ENCODE results near the gene STIM1.
"Not testable (repeated sequence)": the region's sequence is repeated elsewhere in the genome, so short reads cannot be mapped to it uniquely, and the experiment has no call there.

Gene STIM1

DNA sequence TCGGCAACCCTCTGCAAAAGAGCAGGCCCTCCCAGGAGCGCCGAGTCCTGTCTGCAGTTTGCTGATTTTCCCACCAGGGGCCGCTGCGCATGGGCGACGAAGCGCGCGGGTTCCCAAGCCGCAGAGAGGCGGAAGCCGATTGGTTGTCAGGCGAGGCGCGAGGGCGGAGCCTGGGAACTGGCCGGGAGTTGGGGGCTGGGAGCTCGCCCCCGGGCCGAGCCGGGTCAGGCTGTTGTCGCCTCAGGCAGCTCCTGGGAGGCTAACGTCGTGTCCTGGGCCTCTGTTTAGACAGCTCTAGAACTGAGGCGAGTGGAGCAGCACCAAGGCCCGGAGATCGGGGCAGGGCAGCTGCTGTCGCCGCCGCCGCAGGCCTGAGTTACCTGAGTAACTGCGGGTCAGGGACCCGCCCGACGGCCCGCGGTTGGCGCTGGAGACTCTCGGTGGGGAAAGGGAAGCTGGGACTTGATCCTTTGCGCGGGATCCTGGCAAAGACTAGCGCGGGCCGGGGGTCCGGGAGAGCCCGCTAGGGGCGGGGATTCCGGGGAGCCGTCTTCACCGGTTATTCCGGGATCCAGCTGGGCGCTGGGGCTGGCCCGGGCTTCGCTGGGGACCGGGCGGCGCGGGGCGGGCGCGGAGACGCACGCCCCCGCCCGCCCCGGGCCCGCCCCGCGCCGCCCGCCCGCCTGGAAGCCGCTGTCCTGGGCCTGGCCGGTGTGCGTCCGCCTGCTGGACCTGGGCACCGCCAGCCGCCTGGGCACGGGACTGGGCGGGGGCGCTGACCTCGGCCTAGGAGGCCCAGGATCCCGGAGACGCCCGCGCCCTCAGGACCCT, at the start of gene STIM1:
Gene STIM1, plus strand, starts transcription at position 688 of the 831 bp plus-strand sequence. CDS start 607 bp downstream, outside the sequence.
- DNase-seq: peak; percentile 93 to 99

GRCh38 chr11:3807909-3808860, 47.3 kb upstream of the STIM1 start, which contains the start of gene PGAP2:
Gene PGAP2 (plus strand): TSS chr11:3808560. CDS start chr11:3811260, 2,700 bp downstream.
- DNase-seq: peak; percentile 40 to 79

DNA sequence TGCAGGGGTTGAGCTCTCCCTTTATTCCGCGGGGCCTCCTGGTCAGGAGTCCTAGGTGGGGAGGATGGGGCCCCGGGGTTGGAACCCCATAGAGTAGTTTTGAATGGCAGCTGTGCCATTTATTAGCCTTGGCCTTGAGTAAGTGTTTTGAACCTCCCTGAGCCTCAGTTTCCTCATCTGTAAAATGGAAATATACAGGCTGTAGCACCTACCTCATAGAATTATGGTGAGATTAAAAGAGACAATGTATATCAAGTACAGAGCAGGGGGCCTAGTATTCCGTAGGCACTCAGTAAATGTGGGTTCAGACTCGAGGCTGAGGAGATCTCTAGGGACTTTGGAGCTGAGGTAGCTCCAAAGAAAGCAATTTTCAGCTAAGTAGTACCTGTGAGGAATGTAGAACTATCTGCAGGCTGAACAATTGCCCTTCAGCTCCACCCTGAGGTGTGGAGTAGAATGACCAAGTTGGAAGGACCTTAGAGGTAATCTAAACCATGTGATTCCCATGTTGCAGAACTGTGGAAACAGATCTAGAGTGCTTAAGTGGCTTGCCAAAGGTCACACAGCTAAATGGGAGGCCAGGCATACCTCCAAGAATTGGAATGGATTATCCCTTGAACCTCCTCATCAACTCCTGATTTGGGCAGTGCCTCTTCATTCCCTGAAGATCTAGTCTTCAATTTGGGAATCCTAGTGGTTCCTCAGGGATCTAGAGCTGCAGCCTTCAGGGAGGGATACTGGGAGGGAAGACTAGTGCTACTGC, 46.4 kb upstream of the STIM1 start:
- peak; percentile 56 to 63 for DNase-seq

- DNase-seq: no peak
These were observed 45.9 kb upstream of the STIM1 start for GRCh38 chr11:3809624-3809928.

- DNase-seq: no peak
These were observed 45.0 kb upstream of the STIM1 start for GRCh38 chr11:3810446-3810845.

DNA sequence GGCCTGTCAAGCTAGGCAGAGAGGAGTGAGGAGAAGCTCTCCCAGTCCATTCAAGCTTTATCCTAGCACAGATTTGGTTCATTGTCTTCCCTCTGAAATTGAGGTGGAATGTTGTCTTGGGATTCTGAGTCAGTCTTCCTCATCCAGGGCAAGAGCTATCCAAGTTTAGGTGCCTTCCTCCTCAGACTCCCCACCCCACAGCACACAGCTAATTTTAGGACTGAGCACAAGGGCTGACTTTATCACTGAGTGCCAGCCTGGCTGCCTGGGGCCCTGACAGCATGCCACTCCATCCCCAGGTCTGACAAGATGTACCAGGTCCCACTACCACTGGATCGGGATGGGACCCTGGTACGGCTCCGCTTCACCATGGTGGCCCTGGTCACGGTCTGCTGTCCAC, 44.5 kb upstream of the STIM1 start:
- no peak for DNase-seq

DNA sequence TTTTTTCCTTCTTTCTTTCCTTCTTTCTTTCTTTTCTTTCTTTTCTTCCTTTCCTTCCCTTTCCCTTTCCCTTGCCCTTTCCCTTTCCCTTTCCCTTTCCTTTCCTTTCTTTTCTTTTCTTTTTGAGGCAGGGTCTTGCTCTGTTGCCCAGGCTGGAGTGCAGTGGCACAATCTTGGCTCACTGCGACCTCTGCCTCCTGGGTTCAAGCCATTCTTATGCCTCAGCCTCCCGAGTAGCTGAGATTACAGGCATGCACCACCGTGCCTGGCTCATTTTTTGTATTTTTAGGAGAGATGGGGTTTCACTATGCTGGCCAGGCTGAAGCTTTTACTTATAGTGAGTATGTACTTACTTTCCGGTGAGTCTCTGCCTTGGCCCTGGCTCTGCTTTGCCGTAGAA, 40.6 kb upstream of the STIM1 start:
- DNase-seq: not testable (repeated sequence)

- no peak for DNase-seq
These were observed 39.6 kb upstream of the STIM1 start for GRCh38 chr11:3815845-3816244.

DNA sequence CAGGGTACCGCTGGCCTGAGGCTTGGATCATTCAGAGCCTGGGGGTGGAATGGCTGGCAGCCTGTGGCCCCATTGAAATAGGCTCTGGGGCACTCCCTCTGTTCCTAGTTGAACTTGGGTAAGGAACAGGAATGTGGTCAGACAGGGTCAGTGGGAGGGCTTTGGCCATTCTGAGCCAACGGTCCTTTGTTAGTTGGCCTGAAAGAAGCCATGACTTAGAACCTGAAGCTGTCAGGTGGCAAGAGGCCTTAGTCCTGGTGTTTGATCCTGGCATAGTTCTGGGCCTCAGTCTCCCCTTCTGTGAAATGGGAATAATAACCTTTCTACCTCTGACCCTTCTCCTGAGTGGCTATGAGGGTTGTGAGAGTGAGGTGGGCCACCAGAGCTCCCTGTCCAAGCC, 38.8 kb upstream of the STIM1 start:
- DNase-seq: no peak

DNA sequence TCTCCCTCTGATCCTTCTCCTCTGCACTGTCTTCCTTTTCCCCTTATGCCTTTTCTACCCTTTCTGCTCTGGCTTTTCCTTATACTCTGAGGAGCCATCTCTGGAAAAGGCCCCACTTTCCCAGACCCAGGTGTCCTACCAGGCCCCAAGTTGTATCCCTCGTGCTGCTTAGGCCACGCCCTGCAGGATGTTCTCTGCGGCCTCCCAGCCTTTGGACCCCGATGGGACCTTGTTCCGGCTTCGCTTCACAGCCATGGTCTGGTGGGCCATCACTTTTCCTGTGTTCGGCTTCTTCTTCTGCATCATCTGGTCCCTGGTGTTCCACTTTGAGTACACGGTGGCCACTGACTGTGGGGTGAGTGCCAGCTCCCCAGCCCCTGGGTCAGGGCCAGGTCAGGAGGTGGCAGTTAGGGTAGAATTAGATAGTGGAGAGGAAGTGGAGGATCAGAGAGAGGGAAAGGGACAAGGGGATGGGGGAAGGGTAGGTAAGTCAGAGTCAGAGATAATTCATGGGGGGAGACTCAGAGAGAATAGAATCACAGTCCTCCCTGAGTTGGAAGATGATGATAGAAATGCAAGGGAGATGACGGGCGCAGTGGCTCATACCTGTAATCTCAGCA, 38.2 kb upstream of the STIM1 start:
- no peak for DNase-seq

DNA sequence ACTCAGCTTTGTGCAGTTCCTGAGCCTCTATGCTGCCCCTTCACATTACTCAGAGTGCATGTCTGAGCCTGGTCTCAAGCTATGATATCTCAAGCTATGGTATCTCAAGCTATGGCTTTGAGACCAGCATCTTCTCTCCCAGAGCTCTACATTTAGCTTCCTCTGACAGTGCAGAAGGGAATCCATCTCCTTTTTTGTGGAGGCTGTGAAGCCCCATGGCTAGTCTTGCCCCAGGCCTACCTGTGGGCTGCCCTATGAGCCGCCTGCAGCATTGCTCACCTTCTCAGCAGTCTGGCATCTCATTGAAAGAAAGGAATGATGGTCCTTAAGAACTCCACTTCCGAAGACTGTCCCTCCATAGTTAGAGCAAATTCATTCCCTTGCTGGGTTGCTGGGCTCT, 34.5 kb upstream of the STIM1 start:
- no peak for DNase-seq

DNA sequence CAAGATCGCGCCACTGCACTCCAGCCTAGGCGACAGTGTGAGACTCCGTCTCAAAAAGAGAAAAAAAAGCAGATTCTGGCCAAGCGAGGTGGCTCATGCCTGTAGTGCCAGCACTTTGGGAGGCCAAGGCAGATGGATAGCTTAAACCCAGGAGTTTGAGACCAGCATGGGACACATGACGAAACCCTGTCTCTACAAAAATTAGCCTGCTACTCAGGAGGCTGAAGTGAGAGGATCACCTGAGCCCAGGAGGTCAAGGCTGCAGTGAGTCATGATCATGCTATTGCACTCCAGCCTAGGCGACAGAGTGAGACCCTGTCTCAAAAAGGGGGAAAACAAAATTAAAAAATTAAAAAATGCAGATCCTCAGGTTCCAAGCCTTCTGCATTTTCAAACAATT, 33.2 kb upstream of the STIM1 start:
- no peak for DNase-seq

DNA sequence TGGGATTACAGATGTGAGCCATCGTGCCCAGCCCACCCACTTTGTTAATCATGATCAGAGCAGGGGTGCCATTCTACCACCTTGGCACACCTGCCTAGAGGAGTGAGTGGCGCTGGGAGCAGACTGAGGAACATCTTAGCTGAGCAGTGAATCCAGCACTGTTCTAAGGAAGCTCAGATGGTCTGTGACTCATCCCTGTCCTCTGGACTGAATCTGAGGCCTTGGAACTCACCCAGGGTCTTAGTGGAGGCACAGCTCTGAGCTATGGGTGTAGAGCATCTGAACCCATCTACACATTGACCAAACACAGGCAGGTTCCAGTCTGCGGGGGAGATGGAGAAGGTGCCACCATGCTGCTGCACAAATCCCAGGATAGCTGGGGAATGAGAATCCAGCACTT, 32.2 kb upstream of the STIM1 start:
- no peak for DNase-seq

DNA sequence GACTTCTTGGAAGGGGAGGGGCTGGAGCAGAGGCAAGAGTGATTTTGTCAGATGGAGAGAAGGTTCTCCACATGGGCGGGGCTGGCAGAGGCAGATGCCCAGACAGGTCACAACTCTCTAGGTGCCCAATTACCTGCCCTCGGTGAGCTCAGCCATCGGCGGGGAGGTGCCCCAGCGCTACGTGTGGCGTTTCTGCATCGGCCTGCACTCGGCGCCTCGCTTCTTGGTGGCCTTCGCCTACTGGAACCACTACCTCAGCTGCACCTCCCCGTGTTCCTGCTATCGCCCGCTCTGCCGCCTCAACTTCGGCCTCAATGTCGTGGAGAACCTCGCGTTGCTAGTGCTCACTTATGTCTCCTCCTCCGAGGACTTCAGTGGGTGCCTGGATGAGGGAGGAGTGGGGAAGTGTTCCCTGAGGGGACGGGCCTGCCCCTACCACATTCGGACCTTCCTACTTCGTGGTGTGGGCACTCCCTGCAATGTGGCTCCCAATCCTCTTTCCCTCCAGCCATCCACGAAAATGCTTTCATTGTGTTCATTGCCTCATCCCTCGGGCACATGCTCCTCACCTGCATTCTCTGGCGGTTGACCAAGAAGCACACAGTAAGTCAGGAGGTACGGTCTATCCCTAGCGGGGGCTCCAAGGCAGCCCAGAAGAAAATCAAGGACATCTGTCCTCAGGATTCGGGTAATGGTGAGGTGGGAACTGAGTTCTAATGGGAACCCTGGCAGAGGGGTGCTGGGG, 31.5 kb upstream of the STIM1 start:
- DNase-seq: no peak

DNA sequence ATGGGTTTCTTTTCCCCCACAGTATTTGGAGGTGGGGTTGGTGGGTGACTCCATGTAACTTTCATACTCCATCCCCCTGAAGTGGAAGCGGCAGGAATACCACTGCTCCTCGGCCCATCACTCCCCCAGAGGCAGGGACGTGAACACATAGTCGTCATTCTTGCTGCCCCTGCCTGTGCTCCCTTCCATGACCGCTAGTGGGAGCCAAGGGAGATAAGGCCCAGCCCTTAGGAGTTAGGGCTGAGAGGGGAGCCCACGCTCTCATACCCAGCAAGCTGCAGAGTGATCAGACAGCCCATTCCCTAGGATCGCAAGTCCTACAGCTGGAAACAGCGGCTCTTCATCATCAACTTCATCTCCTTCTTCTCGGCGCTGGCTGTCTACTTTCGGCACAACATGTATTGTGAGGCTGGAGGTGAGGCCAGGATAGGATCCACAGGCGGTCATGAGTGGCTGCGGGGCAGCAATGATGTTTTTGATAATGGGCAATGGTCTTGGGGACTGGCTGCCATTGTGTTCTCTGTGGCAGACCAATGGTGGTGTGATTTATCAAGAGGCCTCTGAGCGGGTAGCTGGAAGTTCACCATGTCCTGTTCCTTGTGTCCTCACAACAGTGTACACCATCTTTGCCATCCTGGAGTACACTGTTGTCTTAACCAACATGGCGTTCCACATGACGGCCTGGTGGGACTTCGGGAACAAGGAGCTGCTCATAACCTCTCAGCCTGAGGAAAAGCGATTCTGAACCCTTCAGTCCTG, 30.6 kb upstream of the STIM1 start:
- DNase-seq: peak; percentile 79 to 94

- DNase-seq: no peak
These were observed 29.9 kb upstream of the STIM1 start for GRCh38 chr11:3825473-3826154.

GRCh38 chr11:3826721-3827120, 28.7 kb upstream of the STIM1 start:
- DNase-seq: no peak

DNA sequence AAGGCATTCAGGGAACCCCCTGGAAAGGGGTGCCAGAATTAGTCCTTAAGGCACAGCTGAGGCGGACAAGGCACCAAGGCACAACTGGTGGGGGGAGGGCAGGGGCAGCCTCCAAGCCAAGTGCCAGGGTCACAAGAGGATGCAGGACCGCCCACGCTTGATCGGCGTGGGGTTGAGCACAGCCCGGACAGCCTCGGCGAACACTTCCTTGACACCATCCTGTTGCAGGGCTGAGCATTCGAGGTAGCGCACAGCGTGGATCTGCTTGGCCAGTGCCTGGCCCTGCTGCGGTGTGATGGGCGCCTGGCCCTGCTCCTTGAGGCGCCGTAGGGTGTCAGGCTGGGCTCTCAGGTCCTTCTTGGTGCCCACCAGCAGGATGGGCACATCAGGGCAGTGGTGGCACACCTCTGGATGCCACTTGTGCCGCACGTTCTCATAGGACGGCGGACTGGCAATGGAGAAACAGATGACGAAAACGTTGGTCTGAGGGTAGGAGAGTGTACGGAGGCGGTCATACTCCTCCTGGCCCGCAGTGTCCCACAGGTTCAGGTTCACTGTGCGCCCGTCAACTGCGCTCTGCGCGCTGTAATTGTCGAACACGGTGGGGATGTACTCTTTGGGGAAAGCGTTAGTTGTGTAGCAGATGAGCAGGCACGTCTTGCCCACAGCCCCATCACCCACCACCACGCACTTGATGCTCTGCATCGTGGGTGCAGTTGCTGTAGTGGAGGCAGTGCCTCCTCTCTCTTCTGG, 27.9 kb upstream of the STIM1 start:
- peak in 1 of 2 donors; percentile 36 for DNase-seq

DNA sequence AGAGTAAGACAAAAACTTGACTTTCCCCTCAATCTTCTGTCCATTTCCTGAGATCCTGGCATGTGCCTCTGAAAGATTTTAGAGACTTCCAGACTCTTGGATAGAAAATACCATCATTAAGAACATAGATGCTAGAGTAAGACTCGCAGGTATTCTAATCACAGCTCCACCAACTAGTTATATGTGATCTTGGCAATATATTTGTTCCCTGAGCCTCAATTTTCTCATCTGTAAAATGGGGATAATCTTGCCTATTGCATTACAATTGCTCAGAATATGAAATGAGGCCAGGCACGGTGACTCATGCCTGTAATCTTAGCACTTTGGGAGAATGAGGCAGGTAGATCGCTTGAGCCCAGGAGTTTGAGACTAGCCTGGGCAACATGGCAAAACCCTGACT, 25.4 kb upstream of the STIM1 start:
- no peak for DNase-seq

DNA sequence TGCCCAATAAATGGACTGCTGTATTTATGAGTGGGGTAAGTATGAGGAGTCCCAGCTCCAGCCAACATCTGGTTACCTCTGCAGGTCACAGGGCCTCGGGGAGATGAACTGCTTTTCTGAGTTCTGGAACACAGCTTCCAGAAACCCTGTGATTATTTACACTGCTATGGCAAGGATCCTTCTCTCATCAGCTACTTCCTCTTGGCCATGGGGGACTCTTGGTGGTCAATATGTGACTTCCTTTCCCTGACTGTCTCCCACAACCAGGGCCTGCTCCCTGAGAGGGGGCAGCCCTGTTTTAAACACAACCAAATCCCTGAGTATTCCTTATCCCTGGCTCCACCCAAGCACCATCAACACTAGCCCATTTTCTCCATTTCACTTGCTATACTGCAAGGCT, 24.7 kb upstream of the STIM1 start:
- DNase-seq: peak; percentile 23 to 38

Data from inflammatory macrophage treated with lipopolysaccharide for 1 hour (primary cell).